Inferior parietal cortex (tissue), 1 donor: ENCODE measurements around the gene PACS2.

Experiments used
- DNase-seq: peaks from one replicate; pipeline ENCODE4 v3.0.0-alpha.2; 2016; ENCODE audit errors: extremely low spot score

The PACS2 gene

GRCh38 chr14:105386581-105387529 is 72.3 kb downstream of the PACS2 start:
- no peak for DNase-seq

- DNase-seq = no peak
These were observed 73.0 kb downstream of the PACS2 start for GRCh38 chr14:105387530-105387922.

- no peak for DNase-seq
These were observed 73.8 kb downstream of the PACS2 start for GRCh38 chr14:105388110-105388951.

GRCh38 chr14:105388976-105389375 is 74.4 kb downstream of the PACS2 start:
- DNase-seq = no peak

- DNase-seq = no peak
These were observed 75.0 kb downstream of the PACS2 start for GRCh38 chr14:105389534-105389933.

GRCh38 chr14:105389976-105390848 is 75.7 kb downstream of the PACS2 start:
- no peak for DNase-seq

- no peak for DNase-seq
These were observed 76.4 kb downstream of the PACS2 start for GRCh38 chr14:105390849-105391500.

GRCh38 chr14:105391541-105391940 is 77.0 kb downstream of the PACS2 start:
- no peak for DNase-seq

GRCh38 chr14:105392131-105393090 is 77.9 kb downstream of the PACS2 start:
- DNase-seq = no peak

- DNase-seq = no peak
These were observed 78.6 kb downstream of the PACS2 start for GRCh38 chr14:105393151-105393550.

GRCh38 chr14:105394714-105395537 is 80.4 kb downstream of the PACS2 start:
- DNase-seq = no peak

- DNase-seq = no peak
These were observed 80.9 kb downstream of the PACS2 start for GRCh38 chr14:105395538-105395854.

- DNase-seq = no peak
These were observed 82.9 kb downstream of the PACS2 start for GRCh38 chr14:105397350-105397931.

- DNase-seq = peak; percentile 71
These were observed 83.6 kb downstream of the PACS2 start, which contains the start of gene TEX22 for GRCh38 chr14:105398044-105398725. Gene TEX22, plus strand, starts transcription at chr14:105398538. Its CDS starts 803 bp downstream, at chr14:105399341.

GRCh38 chr14:105398726-105399465 is 84.3 kb downstream of the PACS2 start:
- DNase-seq = no peak

GRCh38 chr14:105399466-105399775 is 84.9 kb downstream of the PACS2 start:
- DNase-seq = no peak

- no peak for DNase-seq
These were observed 85.5 kb downstream of the PACS2 start for GRCh38 chr14:105400016-105400415.

- no peak for DNase-seq
These were observed 87.2 kb downstream of the PACS2 start for GRCh38 chr14:105401699-105402098.
